Measurements from ENCODE around the gene SAP30L. TPM values are rescaled to one million over a fixed set of nuclear protein-coding genes. Genes with fewer than 3 reads are reported as not detected.

SAP30L gene
- 10 to 100 TPM; 31.1 to 45.7 (median 35.9) TPM for total RNA-seq
- 10 to 100 TPM; 18.1 to 27.2 TPM for polyA plus RNA-seq
- 26.1 reads per million, percentile 56 among the genes with 10 or more reads in this experiment for total RNA-seq

- Histone ChIP-seq H3K9me3 (ENCODE audit: control insufficient read depth in 2 of 3, low read length in 3 of 3) (no peaks in the 10 kb centered on the region), H3K27ac (ENCODE audit: low read depth, low read length) (peak within 1 kb of the TSS; percentile 83), H3K36me3 (ENCODE audit: control insufficient read depth in 2 of 3, insufficient read depth in 3 of 3, low read length in 3 of 3) (peaks cover 0 to 22% (median 5%) of the 10 kb centered on the region in 3 experiments), H3K4me3 (ENCODE audit: low read length) (peak within 1 kb of the TSS; percentile 90), H3K27me3 (ENCODE audit: control insufficient read depth in 2 of 2, insufficient read depth in 2 of 2, low read length in 2 of 2) (no peaks in the 10 kb centered on the region), H3K4me1 (ENCODE audit: control insufficient read depth in 2 of 2, insufficient read depth in 2 of 2, low read length in 2 of 2) (peaks cover 16 to 35% of the 10 kb centered on the region in 2 donors)
- no peaks in the 10 kb centered on the region for H3K27me3 Mint-ChIP-seq
- H3K36me3 Mint-ChIP-seq = peaks cover 17 to 27% (median 23%) of the 10 kb centered on the region in 5 donors
- H3K27ac Mint-ChIP-seq = peak within 1 kb of the TSS; percentile 88 to 98 (median 95)
- peak within 1 kb of the TSS; percentile 94 to 100 (median 99) for H3K4me3 Mint-ChIP-seq
- intact Hi-C loops (cut with micrococcal nuclease) = loop anchor here (1.0 to 5.0 kb wide), 9 partner anchors 38 to 493 kb away; partner anchors contain the start of genes CNOT8 (in 2 of the 2), FAM114A2 (in 2 of the 2), GALNT10 (in 2 of the 2) and GEMIN5 (in 2 of the 2)
- peaks cover 0 to under 1% (median 0%) of the 10 kb centered on the region in 11 donors for H3K9me3 Mint-ChIP-seq
- DNase-seq = peak; percentile 92 to 99 (median 97)
- peak; percentile 97 for ATAC-seq
- POLR2A ChIA-PET = no interaction called here
- H3K4me1 Mint-ChIP-seq = peaks cover 32 to 74% (median 61%) of the 10 kb centered on the region in 7 donors
- CTCF ChIA-PET = no interaction called here
These were observed at the start of gene SAP30L for GRCh38 chr5:154445422-154446194. SAP30L (plus strand) TSS chr5:154445997; CDS start chr5:154446605, 608 bp downstream.

GRCh38 chr5:154396128-154396527, 49.7 kb upstream of the SAP30L start:
- CTCF ChIA-PET = no interaction called here
- Histone ChIP-seq H3K27me3 (ENCODE audit: control insufficient read depth in 2 of 2, insufficient read depth in 2 of 2, low read length in 2 of 2) (no peaks in the 10 kb centered on the region), H3K4me3 (ENCODE audit: low read length) (no peak overlapping the region), H3K9me3 (ENCODE audit: control insufficient read depth in 2 of 3, low read length in 3 of 3) (no peaks in the 10 kb centered on the region), H3K27ac (ENCODE audit: low read depth, low read length) (no peak overlapping the region), H3K4me1 (ENCODE audit: control insufficient read depth in 2 of 2, insufficient read depth in 2 of 2, low read length in 2 of 2) (no peaks in the 10 kb centered on the region), H3K36me3 (ENCODE audit: control insufficient read depth in 2 of 3, insufficient read depth in 3 of 3, low read length in 3 of 3) (no peaks in the 10 kb centered on the region)
- Mint-ChIP-seq H3K4me3 (no peak overlapping the region), H3K27me3 (no peaks in the 10 kb centered on the region), H3K9me3 (peaks cover 0 to 4% (median 0%) of the 10 kb centered on the region in 11 donors), H3K4me1 (peaks cover 0 to 7% (median 0%) of the 10 kb centered on the region in 7 donors), H3K36me3 (peaks cover 0 to 25% (median 12%) of the 10 kb centered on the region in 5 donors), H3K27ac (no peak overlapping the region)
- DNase-seq (no peak), ATAC-seq (no peak)
- intact Hi-C loops (cut with micrococcal nuclease) = no loop called here
- POLR2A ChIA-PET = no interaction called here

- no peak overlapping the region for H3K4me3 Mint-ChIP-seq
- no peaks in the 10 kb centered on the region for H3K27me3 ChIP-seq (ENCODE audit: control insufficient read depth in 2 of 2, insufficient read depth in 2 of 2, low read length in 2 of 2)
These were observed 48.0 kb upstream of the SAP30L start for GRCh38 chr5:154397652-154398406.

GRCh38 chr5:154400678-154401077, 45.1 kb upstream of the SAP30L start:
- Mint-ChIP-seq H3K27me3 (no peaks in the 10 kb centered on the region), H3K4me3 (no peak overlapping the region), H3K9me3 (peaks cover 0 to 4% (median 0%) of the 10 kb centered on the region in 11 donors), H3K4me1 (peaks cover 0 to 15% (median 10%) of the 10 kb centered on the region in 7 donors), H3K27ac (peak overlapping the region in 1 of 9 donors; percentile 65), H3K36me3 (peaks cover 0 to 5% (median 0%) of the 10 kb centered on the region in 5 donors)
- H3K4me1 ChIP-seq (ENCODE audit: control insufficient read depth in 2 of 2, insufficient read depth in 2 of 2, low read length in 2 of 2) = peaks cover 4 to 8% of the 10 kb centered on the region in 2 donors
- no peak overlapping the region for H3K4me3 ChIP-seq (ENCODE audit: low read length)
- H3K9me3 ChIP-seq (ENCODE audit: control insufficient read depth in 2 of 3, low read length in 3 of 3) = no peaks in the 10 kb centered on the region
- intact Hi-C loops (cut with micrococcal nuclease) = no loop called here
- H3K36me3 ChIP-seq (ENCODE audit: control insufficient read depth in 2 of 3, insufficient read depth in 3 of 3, low read length in 3 of 3) = no peaks in the 10 kb centered on the region
- DNase-seq = no peak
- CTCF ChIA-PET = interaction anchor here (1.0 kb wide), 1 partner anchor 370 kb away, joined by 3 read pairs; no protein-coding TSS in a partner anchor
- no peaks in the 10 kb centered on the region for H3K27me3 ChIP-seq (ENCODE audit: control insufficient read depth in 2 of 2, insufficient read depth in 2 of 2, low read length in 2 of 2)
- no peak overlapping the region for H3K27ac ChIP-seq (ENCODE audit: low read depth, low read length)
- POLR2A ChIA-PET = no interaction called here
- ATAC-seq = no peak

More at GRCh38 chr5:154397652-154398406, 48.0 kb upstream of the SAP30L start:
- no peak overlapping the region for H3K27ac Mint-ChIP-seq
- Histone ChIP-seq H3K4me3 (ENCODE audit: low read length) (no peak overlapping the region), H3K27ac (ENCODE audit: low read depth, low read length) (no peak overlapping the region), H3K36me3 (ENCODE audit: control insufficient read depth in 2 of 3, insufficient read depth in 3 of 3, low read length in 3 of 3) (no peaks in the 10 kb centered on the region), H3K9me3 (ENCODE audit: control insufficient read depth in 2 of 3, low read length in 3 of 3) (no peaks in the 10 kb centered on the region), H3K4me1 (ENCODE audit: control insufficient read depth in 2 of 2, insufficient read depth in 2 of 2, low read length in 2 of 2) (no peaks in the 10 kb centered on the region)
- H3K27me3 Mint-ChIP-seq = no peaks in the 10 kb centered on the region
- ATAC-seq = no peak
- DNase-seq = no peak
- ChIA-PET CTCF (interaction anchor here (1.0 kb wide), 1 partner anchor 7 kb away, joined by 3 read pairs; no protein-coding TSS in a partner anchor), POLR2A (no interaction called here)
- intact Hi-C loops (cut with micrococcal nuclease) = no loop called here
- peaks cover 0 to 11% (median 5%) of the 10 kb centered on the region in 5 donors for H3K36me3 Mint-ChIP-seq
- peaks cover 0 to 4% (median 0%) of the 10 kb centered on the region in 11 donors for H3K9me3 Mint-ChIP-seq
- H3K4me1 Mint-ChIP-seq = peaks cover 0 to 7% (median 0%) of the 10 kb centered on the region in 7 donors

- peaks cover 4 to 8% of the 10 kb centered on the region in 2 donors for H3K4me1 ChIP-seq (ENCODE audit: control insufficient read depth in 2 of 2, insufficient read depth in 2 of 2, low read length in 2 of 2)
- Mint-ChIP-seq H3K9me3 (no peaks in the 10 kb centered on the region), H3K27ac (peak overlapping the region in 1 of 9 donors; percentile 10), H3K4me1 (peaks cover 0 to 15% (median 10%) of the 10 kb centered on the region in 7 donors), H3K4me3 (no peak overlapping the region), H3K27me3 (no peaks in the 10 kb centered on the region), H3K36me3 (no peaks in the 10 kb centered on the region)
- H3K27me3 ChIP-seq (ENCODE audit: control insufficient read depth in 2 of 2, insufficient read depth in 2 of 2, low read length in 2 of 2) = no peaks in the 10 kb centered on the region
- intact Hi-C loops (cut with micrococcal nuclease) = no loop called here
- H3K9me3 ChIP-seq (ENCODE audit: control insufficient read depth in 2 of 3, low read length in 3 of 3) = no peaks in the 10 kb centered on the region
- H3K4me3 ChIP-seq (ENCODE audit: low read length) = no peak overlapping the region
- DNase-seq (no peak), ATAC-seq (no peak)
- POLR2A ChIA-PET = no interaction called here
- H3K36me3 ChIP-seq (ENCODE audit: control insufficient read depth in 2 of 3, insufficient read depth in 3 of 3, low read length in 3 of 3) = no peaks in the 10 kb centered on the region
- CTCF ChIA-PET = no interaction called here
- H3K27ac ChIP-seq (ENCODE audit: low read depth, low read length) = no peak overlapping the region
These were observed 44.4 kb upstream of the SAP30L start for GRCh38 chr5:154401355-154401754.

- Mint-ChIP-seq H3K27me3 (no peaks in the 10 kb centered on the region), H3K27ac (no peak overlapping the region), H3K36me3 (no peaks in the 10 kb centered on the region), H3K4me1 (peaks cover 0 to 15% (median 10%) of the 10 kb centered on the region in 7 donors), H3K9me3 (no peaks in the 10 kb centered on the region), H3K4me3 (no peak overlapping the region)
- CTCF ChIA-PET = no interaction called here
- DNase-seq = no peak
- Histone ChIP-seq H3K9me3 (ENCODE audit: control insufficient read depth in 2 of 3, low read length in 3 of 3) (no peaks in the 10 kb centered on the region), H3K4me1 (ENCODE audit: control insufficient read depth in 2 of 2, insufficient read depth in 2 of 2, low read length in 2 of 2) (peaks cover 4 to 8% of the 10 kb centered on the region in 2 donors), H3K4me3 (ENCODE audit: low read length) (no peak overlapping the region), H3K27me3 (ENCODE audit: control insufficient read depth in 2 of 2, insufficient read depth in 2 of 2, low read length in 2 of 2) (no peaks in the 10 kb centered on the region), H3K36me3 (ENCODE audit: control insufficient read depth in 2 of 3, insufficient read depth in 3 of 3, low read length in 3 of 3) (no peaks in the 10 kb centered on the region), H3K27ac (ENCODE audit: low read depth, low read length) (no peak overlapping the region)
- intact Hi-C loops (cut with micrococcal nuclease) = no loop called here
- POLR2A ChIA-PET = no interaction called here
- no peak for ATAC-seq
These were observed 43.9 kb upstream of the SAP30L start for GRCh38 chr5:154401931-154402330.
